ENCODE results near the gene NR2F6.

GRCh38 chr19:17294051-17294891, 48.6 kb upstream of the NR2F6 start:
- no peak for TF ChIP-seq POLR2A (IDR thresholded peaks at IDR 0.05)
- TF ChIP-seq, protein P1, sequence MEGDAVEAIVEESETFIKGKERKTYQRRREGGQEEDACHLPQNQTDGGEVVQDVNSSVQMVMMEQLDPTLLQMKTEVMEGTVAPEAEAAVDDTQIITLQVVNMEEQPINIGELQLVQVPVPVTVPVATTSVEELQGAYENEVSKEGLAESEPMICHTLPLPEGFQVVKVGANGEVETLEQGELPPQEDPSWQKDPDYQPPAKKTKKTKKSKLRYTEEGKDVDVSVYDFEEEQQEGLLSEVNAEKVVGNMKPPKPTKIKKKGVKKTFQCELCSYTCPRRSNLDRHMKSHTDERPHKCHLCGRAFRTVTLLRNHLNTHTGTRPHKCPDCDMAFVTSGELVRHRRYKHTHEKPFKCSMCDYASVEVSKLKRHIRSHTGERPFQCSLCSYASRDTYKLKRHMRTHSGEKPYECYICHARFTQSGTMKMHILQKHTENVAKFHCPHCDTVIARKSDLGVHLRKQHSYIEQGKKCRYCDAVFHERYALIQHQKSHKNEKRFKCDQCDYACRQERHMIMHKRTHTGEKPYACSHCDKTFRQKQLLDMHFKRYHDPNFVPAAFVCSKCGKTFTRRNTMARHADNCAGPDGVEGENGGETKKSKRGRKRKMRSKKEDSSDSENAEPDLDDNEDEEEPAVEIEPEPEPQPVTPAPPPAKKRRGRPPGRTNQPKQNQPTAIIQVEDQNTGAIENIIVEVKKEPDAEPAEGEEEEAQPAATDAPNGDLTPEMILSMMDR (IDR thresholded peaks at IDR 0.05) = no peak

All from lower leg skin (tissue), 3 donors.